OCI-LY1 (cell line): ENCODE results near the gene FRAS1.

ENCODE experiments used
- H2AFZ ChIP-seq: fragments of 200-600 bp; sonication (generic), shearing (Covaris generic); 2 replicates; pipeline ENCODE4 v1.6.0; 2014; ENCODE audit warnings: antibody characterized with exemption, mild to moderate bottlenecking, low read length
- H3F3A ChIP-seq: fragments of 200-600 bp; sonication (generic), shearing (Covaris generic); 2 replicates; pipeline ENCODE4 v1.6.0; 2014; ENCODE audit warnings: mild to moderate bottlenecking, antibody characterized with exemption, low read length, moderate library complexity; ENCODE audit not compliant: insufficient read depth
- H3K27ac ChIP-seq: fragments of 200-600 bp; sonication (generic); 2 replicates; pipeline ENCODE4 v1.5.1; 2014; ENCODE audit warnings: low read length, mixed run types, mild to moderate bottlenecking, low read depth; ENCODE audit not compliant: poor library complexity, severe bottlenecking
- H3K27me3 ChIP-seq: fragments of 200-600 bp; sonication (generic); 2 replicates; pipeline ENCODE4 v1.6.0; 2014; ENCODE audit warnings: antibody characterized with exemption, mild to moderate bottlenecking, low read length, moderate library complexity; ENCODE audit not compliant: insufficient read depth
- H3K36me3 ChIP-seq: fragments of 200-600 bp; sonication (generic); 2 replicates; pipeline ENCODE4 v1.6.1; 2014; ENCODE audit warnings: mild to moderate bottlenecking, antibody characterized with exemption, low read length, moderate library complexity, mixed read lengths; ENCODE audit not compliant: insufficient read depth
- H3K4me1 ChIP-seq: fragments of 200-600 bp; sonication (generic); 2 replicates; pipeline ENCODE4 v1.5.1; 2014; ENCODE audit warnings: mild to moderate bottlenecking, low read length, moderate library complexity; ENCODE audit not compliant: insufficient read depth, severe bottlenecking
- H3K4me2 ChIP-seq: fragments of 200-600 bp; sonication (generic), shearing (Covaris generic); 2 replicates; pipeline ENCODE4 v1.6.1; 2014; ENCODE audit warnings: low read length
- H3K4me3 ChIP-seq: fragments of 200-600 bp; sonication (generic); 2 replicates; pipeline ENCODE4 v1.5.1; 2014; ENCODE audit warnings: low read length, low read depth, mild to moderate bottlenecking, mixed read lengths; ENCODE audit not compliant: poor library complexity, severe bottlenecking
- H3K79me2 ChIP-seq: fragments of 200-600 bp; shearing (Covaris generic); 2 replicates; pipeline ENCODE4 v1.6.1; 2016; ENCODE audit warnings: mixed run types, low read length, mixed read lengths; ENCODE audit not compliant: insufficient read depth
- H3K9ac ChIP-seq: fragments of 200-600 bp; sonication (generic), shearing (Covaris generic); 2 replicates; pipeline ENCODE4 v1.6.1; 2014; ENCODE audit warnings: mild to moderate bottlenecking, low read length, mixed read lengths
- H3K9me2 ChIP-seq: fragments of 200-600 bp; sonication (generic), shearing (Covaris generic); 2 replicates; pipeline ENCODE4 v1.6.1; 2014; ENCODE audit warnings: low read depth, mild to moderate bottlenecking, low read length, mixed read lengths
- H3K9me3 ChIP-seq: fragments of 200-600 bp; shearing (Covaris generic); 2 replicates; pipeline ENCODE4 v1.6.1; 2014; ENCODE audit warnings: low read length, mixed read lengths
- H4K20me1 ChIP-seq: fragments of 200-600 bp; sonication (generic), shearing (Covaris generic); 2 replicates; pipeline ENCODE4 v1.6.0; 2016; ENCODE audit warnings: mild to moderate bottlenecking, low read length; ENCODE audit not compliant: insufficient read depth
- EZH2 ChIP-seq: fragments of 200-600 bp; sonication (generic), shearing (Covaris generic); IDR thresholded peaks from 2 replicates; pipeline ENCODE4 v1.8.0; 2017; ENCODE audit warnings: borderline replicate concordance, mixed run types, mild to moderate bottlenecking, antibody characterized with exemption, low read length, moderate library complexity, mixed read lengths
- TF ChIP-seq, protein P1 (sequence below): fragments of 200-600 bp; sonication (generic), shearing (Covaris generic); IDR thresholded peaks from 2 replicates; pipeline ENCODE4 v1.5.1; 2017; ENCODE audit warnings: mild to moderate bottlenecking, antibody characterized with exemption, low read length, moderate library complexity, mixed read lengths

Gene FRAS1

DNA sequence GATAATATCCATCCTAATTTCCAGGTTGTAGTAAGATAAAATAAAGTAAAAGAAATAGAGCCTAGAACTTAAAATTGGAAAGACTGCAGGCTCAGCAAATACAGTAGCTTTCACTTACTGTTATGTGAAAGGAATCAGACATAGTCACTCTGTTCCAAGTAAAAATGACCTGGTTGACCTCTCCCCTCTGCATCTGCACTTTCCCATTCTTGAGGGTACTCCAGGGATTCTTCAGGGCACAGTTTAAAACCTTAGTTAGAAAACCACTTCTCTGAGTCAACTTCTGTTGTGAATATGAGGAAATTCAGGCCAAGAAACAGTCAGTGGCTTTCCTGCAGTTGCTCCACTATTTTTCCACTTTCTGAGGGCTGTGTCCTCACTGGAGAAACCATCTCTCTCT, 42.9 kb downstream of the FRAS1 start:
- Histone ChIP-seq H3F3A (no peaks in the 10 kb centered on the region), H3K9ac (no peak overlapping the region), H4K20me1 (no peaks in the 10 kb centered on the region), H3K36me3 (no peaks in the 10 kb centered on the region), H3K27me3 (no peaks in the 10 kb centered on the region), H3K9me2 (no peaks in the 10 kb centered on the region), H3K27ac (no peak overlapping the region), H3K9me3 (no peaks in the 10 kb centered on the region), H3K4me3 (no peak overlapping the region), H2AFZ (no peak overlapping the region), H3K79me2 (no peaks in the 10 kb centered on the region), H3K4me1 (no peaks in the 10 kb centered on the region), H3K4me2 (no peak overlapping the region)
- TF ChIP-seq, protein P1, sequence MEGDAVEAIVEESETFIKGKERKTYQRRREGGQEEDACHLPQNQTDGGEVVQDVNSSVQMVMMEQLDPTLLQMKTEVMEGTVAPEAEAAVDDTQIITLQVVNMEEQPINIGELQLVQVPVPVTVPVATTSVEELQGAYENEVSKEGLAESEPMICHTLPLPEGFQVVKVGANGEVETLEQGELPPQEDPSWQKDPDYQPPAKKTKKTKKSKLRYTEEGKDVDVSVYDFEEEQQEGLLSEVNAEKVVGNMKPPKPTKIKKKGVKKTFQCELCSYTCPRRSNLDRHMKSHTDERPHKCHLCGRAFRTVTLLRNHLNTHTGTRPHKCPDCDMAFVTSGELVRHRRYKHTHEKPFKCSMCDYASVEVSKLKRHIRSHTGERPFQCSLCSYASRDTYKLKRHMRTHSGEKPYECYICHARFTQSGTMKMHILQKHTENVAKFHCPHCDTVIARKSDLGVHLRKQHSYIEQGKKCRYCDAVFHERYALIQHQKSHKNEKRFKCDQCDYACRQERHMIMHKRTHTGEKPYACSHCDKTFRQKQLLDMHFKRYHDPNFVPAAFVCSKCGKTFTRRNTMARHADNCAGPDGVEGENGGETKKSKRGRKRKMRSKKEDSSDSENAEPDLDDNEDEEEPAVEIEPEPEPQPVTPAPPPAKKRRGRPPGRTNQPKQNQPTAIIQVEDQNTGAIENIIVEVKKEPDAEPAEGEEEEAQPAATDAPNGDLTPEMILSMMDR: no peak
- no peak for TF ChIP-seq EZH2

DNA sequence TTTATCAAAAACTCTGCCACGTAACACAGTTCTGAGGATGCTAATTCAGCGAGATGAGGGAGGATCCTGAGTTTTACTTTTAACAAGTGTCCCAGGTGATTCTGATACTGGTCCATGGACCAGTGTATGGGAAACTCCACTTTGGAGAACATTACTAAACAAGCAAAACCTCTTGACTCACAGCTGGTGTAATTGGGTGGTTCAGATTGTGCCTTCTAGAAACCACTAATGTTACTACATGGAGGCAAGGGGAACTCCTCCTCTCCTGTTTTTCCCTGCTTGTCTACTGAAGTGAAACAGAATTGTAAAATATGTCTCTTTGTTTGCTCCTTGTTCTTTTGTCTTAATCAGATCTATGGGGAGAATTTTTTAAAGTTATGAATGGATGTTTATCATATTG, 62.6 kb downstream of the FRAS1 start:
- Histone ChIP-seq H3K36me3 (no peaks in the 10 kb centered on the region), H4K20me1 (no peaks in the 10 kb centered on the region), H3K27me3 (no peaks in the 10 kb centered on the region), H3K9me3 (no peaks in the 10 kb centered on the region), H3K79me2 (no peaks in the 10 kb centered on the region), H3K4me3 (no peak overlapping the region), H3K4me2 (no peak overlapping the region), H2AFZ (no peak overlapping the region), H3K27ac (no peak overlapping the region), H3K9ac (no peak overlapping the region), H3K9me2 (no peaks in the 10 kb centered on the region), H3K4me1 (no peaks in the 10 kb centered on the region), H3F3A (no peaks in the 10 kb centered on the region)
- TF ChIP-seq, protein P1: no peak
- no peak for TF ChIP-seq EZH2

DNA sequence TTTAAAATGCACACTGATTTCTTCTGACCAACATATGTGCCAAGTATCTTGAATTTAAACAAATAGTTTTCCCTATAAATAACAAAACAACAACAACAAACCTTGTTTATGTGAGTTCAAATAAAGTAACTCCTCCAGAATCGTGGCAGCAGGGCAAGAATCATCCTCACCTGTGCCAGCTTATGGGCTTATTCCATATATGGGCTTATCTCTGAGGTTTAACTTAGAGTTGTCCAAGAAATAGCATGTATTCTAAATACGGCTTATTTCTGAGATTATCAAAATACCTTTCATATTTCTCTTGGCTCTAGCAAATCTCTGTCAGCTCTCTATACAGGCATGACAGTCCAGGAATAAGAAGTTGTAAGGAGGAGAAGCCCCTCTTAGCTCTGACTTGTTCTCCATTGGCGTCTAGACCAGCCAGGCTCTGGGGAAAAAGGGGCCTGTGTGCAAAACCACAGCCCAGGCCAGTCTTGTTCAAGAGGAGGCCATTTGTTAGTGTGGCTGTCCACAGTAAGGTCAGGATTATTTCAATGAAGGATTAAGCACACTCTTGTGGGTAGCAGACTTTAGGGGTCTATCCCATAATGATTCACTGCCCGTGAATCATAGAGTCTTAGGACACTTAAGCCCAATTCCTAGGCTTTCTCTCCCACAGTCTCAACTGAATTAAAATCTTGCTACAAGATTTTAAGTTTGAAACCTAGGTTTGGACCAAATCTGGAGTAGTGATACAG, 63.2 kb downstream of the FRAS1 start:
- H3K4me2 ChIP-seq: no peak overlapping the region
- no peaks in the 10 kb centered on the region for H3K36me3 ChIP-seq
- no peaks in the 10 kb centered on the region for H3K9me2 ChIP-seq
- H3K4me3 ChIP-seq: no peak overlapping the region
- H3K79me2 ChIP-seq: no peaks in the 10 kb centered on the region
- H3K4me1 ChIP-seq: no peaks in the 10 kb centered on the region
- H3F3A ChIP-seq: no peaks in the 10 kb centered on the region
- TF ChIP-seq, protein P1: no peak
- TF ChIP-seq EZH2: no peak
- no peak overlapping the region for H3K27ac ChIP-seq
- H3K27me3 ChIP-seq: no peaks in the 10 kb centered on the region
- no peaks in the 10 kb centered on the region for H4K20me1 ChIP-seq
- no peak overlapping the region for H2AFZ ChIP-seq
- no peaks in the 10 kb centered on the region for H3K9me3 ChIP-seq
- H3K9ac ChIP-seq: no peak overlapping the region
